Chondrocyte (in vitro differentiated cells): ENCODE measurements around the gene ZDHHC24. TPM values are rescaled to one million over a fixed set of nuclear protein-coding genes. Genes with fewer than 3 reads are reported as not detected.

ENCODE experiments used
- DNase-seq: peaks from one replicate; pipeline ENCODE4 v3.0.0; 2021; ENCODE audit warnings: mixed read lengths, low spot score
- H3K27ac Mint-ChIP-seq: one replicate; pipeline ENCODE4 v1.8.0; 2021; ENCODE audit warnings: mild to moderate bottlenecking, moderate library complexity, mixed read lengths; ENCODE audit not compliant: unreplicated experiment
- H3K27me3 Mint-ChIP-seq: 2 replicates; pipeline ENCODE4 v1.8.0; 2021; ENCODE audit warnings: low read depth, mixed read lengths
- H3K36me3 Mint-ChIP-seq: 2 replicates; pipeline ENCODE4 v1.8.0; 2021; ENCODE audit warnings: low read depth, mixed read lengths
- H3K4me1 Mint-ChIP-seq: 2 replicates; pipeline ENCODE4 v1.8.0; 2021; ENCODE audit warnings: low read depth, mild to moderate bottlenecking, mixed read lengths
- H3K4me3 Mint-ChIP-seq: one replicate; pipeline ENCODE4 v1.8.0; 2021; ENCODE audit warnings: mild to moderate bottlenecking, moderate library complexity, mixed read lengths; ENCODE audit not compliant: unreplicated experiment
- H3K9me3 Mint-ChIP-seq: 2 replicates; pipeline ENCODE4 v1.8.0; 2021; ENCODE audit warnings: low read depth, mixed read lengths
- total RNA-seq: library from RNA; stranded (reverse); gene quantifications from 3 replicates; pipeline ENCODE4 v1.2.1, GENCODE V29; 2021
- TF ChIP-seq, protein P1 (sequence below): fragments of 200-600 bp; sonication (generic); IDR thresholded peaks from 2 replicates; pipeline ENCODE4 v1.5.0; 2021; ENCODE audit warnings: antibody characterized with exemption, mild to moderate bottlenecking, moderate library complexity

The ZDHHC24 gene
- total RNA-seq, 1 donor from 2014 or later = 13.8 TPM

- H3K9me3 Mint-ChIP-seq = no peaks in the 10 kb centered on the region
- H3K27ac Mint-ChIP-seq = no peak overlapping the region
- no peak overlapping the region for H3K4me3 Mint-ChIP-seq
- no peaks in the 10 kb centered on the region for H3K4me1 Mint-ChIP-seq
- no peaks in the 10 kb centered on the region for H3K36me3 Mint-ChIP-seq
- DNase-seq = no peak
- H3K27me3 Mint-ChIP-seq = no peaks in the 10 kb centered on the region
- TF ChIP-seq, protein P1, sequence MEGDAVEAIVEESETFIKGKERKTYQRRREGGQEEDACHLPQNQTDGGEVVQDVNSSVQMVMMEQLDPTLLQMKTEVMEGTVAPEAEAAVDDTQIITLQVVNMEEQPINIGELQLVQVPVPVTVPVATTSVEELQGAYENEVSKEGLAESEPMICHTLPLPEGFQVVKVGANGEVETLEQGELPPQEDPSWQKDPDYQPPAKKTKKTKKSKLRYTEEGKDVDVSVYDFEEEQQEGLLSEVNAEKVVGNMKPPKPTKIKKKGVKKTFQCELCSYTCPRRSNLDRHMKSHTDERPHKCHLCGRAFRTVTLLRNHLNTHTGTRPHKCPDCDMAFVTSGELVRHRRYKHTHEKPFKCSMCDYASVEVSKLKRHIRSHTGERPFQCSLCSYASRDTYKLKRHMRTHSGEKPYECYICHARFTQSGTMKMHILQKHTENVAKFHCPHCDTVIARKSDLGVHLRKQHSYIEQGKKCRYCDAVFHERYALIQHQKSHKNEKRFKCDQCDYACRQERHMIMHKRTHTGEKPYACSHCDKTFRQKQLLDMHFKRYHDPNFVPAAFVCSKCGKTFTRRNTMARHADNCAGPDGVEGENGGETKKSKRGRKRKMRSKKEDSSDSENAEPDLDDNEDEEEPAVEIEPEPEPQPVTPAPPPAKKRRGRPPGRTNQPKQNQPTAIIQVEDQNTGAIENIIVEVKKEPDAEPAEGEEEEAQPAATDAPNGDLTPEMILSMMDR = no peak
Measured at GRCh38 chr11:66559866-66560676, 14.2 kb upstream of the ZDHHC24 start.

- H3K27ac Mint-ChIP-seq = no peak overlapping the region
- H3K4me3 Mint-ChIP-seq = no peak overlapping the region
- H3K4me1 Mint-ChIP-seq = no peaks in the 10 kb centered on the region
- no peaks in the 10 kb centered on the region for H3K9me3 Mint-ChIP-seq
- TF ChIP-seq, protein P1 = no peak
- H3K36me3 Mint-ChIP-seq = no peaks in the 10 kb centered on the region
- no peaks in the 10 kb centered on the region for H3K27me3 Mint-ChIP-seq
- DNase-seq = no peak
Measured at GRCh38 chr11:66559142-66559865, 13.5 kb upstream of the ZDHHC24 start.

DNA sequence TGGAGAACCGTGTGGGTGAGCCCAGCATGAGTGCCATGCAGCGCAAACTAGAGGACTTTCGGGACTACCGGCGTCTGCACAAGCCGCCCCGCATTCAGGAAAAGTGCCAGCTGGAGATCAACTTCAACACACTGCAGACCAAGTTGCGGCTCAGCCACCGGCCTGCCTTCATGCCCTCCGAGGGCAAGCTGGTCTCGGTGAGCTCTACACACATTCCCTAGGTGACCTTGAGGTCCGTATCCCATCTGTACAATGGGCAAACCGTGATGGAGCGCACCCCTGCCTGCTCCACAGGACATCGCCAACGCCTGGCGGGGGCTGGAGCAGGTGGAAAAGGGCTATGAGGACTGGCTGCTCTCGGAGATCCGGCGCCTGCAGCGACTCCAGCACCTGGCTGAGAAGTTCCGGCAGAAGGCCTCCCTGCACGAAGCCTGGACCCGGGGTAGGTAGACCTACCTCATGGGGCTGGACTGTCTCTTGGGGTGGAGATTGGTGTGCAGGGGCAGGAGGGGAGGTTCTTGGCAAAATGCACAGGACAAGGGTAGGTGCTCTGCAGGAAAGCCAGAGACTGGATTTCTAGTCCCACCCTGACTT lies 12.0 kb upstream of the ZDHHC24 start:
- no peaks in the 10 kb centered on the region for H3K36me3 Mint-ChIP-seq
- H3K4me1 Mint-ChIP-seq = no peaks in the 10 kb centered on the region
- no peak overlapping the region for H3K4me3 Mint-ChIP-seq
- TF ChIP-seq, protein P1 = no peak
- H3K27ac Mint-ChIP-seq = no peak overlapping the region
- H3K27me3 Mint-ChIP-seq = no peaks in the 10 kb centered on the region
- H3K9me3 Mint-ChIP-seq = no peaks in the 10 kb centered on the region
- no peak for DNase-seq

DNA sequence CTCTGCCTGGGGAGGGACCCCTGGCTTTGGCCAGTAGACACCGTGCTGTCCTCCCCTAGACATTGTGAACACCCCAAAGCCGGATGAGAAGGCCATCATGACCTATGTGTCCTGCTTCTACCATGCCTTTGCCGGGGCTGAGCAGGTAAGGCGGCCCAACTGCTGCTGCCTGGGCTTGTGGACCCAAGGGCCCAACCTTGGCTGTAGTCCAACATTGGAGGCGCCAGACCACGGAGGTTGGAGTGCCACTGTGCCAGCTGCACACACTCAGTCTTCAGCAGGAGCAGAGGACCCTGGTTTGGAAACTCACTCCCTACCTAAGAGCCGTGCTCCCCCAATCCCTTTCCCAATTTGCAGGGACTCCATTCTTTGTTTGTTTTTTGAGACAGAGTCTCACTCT lies 10.2 kb upstream of the ZDHHC24 start:
- Mint-ChIP-seq H3K4me3 (no peak overlapping the region), H3K27ac (no peak overlapping the region), H3K27me3 (no peaks in the 10 kb centered on the region), H3K4me1 (no peaks in the 10 kb centered on the region), H3K36me3 (no peaks in the 10 kb centered on the region), H3K9me3 (no peaks in the 10 kb centered on the region)
- TF ChIP-seq, protein P1 = no peak
- DNase-seq = no peak

DNA sequence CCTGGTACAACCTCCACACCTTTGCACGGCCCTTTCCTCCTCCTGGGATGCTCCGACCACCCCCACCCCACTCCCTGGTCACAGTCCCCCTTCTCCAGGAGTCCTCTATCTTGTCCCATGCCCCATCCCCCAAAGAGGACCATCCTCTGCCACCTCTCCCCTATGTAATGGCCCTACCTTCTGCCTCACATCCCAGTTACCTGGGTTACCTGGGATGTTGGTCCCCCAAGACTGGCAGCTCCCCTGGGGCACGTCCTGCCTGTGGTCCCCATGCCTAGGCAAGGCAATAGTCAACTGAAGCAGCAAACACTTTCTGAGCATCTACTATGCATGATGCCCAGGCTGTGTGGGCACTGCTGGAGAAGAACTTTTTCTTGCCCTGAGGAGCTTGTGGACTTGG lies 9.6 kb upstream of the ZDHHC24 start:
- Mint-ChIP-seq H3K36me3 (no peaks in the 10 kb centered on the region), H3K4me1 (no peaks in the 10 kb centered on the region), H3K4me3 (no peak overlapping the region), H3K27ac (no peak overlapping the region), H3K9me3 (no peaks in the 10 kb centered on the region), H3K27me3 (no peaks in the 10 kb centered on the region)
- DNase-seq = no peak
- TF ChIP-seq, protein P1 = no peak
